ENCODE data around the gene OPALIN.

OPALIN gene

GRCh38 chr10:96374004-96374403 is 15.2 kb upstream of the OPALIN start:
- DNase-seq (ENCODE audit: low read depth), result no peak

GRCh38 chr10:96371356-96371755 is 12.6 kb upstream of the OPALIN start:
- DNase-seq (ENCODE audit: low read depth), result no peak

GRCh38 chr10:96370584-96371157 is 11.9 kb upstream of the OPALIN start:
- peak; percentile 13 for DNase-seq (ENCODE audit: low read depth)

GRCh38 chr10:96369890-96370583 is 11.2 kb upstream of the OPALIN start:
- no peak for DNase-seq (ENCODE audit: low read depth)

GRCh38 chr10:96368971-96369370 is 10.2 kb upstream of the OPALIN start:
- DNase-seq (ENCODE audit: low read depth), result no peak

GRCh38 chr10:96367470-96367869 is 8.7 kb upstream of the OPALIN start:
- no peak for DNase-seq (ENCODE audit: low read depth)

GRCh38 chr10:96366508-96366907 is 7.7 kb upstream of the OPALIN start:
- no peak for DNase-seq (ENCODE audit: low read depth)

- no peak for DNase-seq (ENCODE audit: low read depth)
Observed at GRCh38 chr10:96365571-96365970, 6.8 kb upstream of the OPALIN start.

- DNase-seq (ENCODE audit: low read depth), result no peak
Observed at GRCh38 chr10:96360766-96361165, 2.0 kb upstream of the OPALIN start.

GRCh38 chr10:96360331-96360730 is 1.5 kb upstream of the OPALIN start:
- DNase-seq (ENCODE audit: low read depth), result no peak

- no peak for DNase-seq (ENCODE audit: low read depth)
Observed at GRCh38 chr10:96359616-96360015, 814 bp upstream of the OPALIN start.

GRCh38 chr10:96357038-96357620 is 1.7 kb downstream of the OPALIN start:
- DNase-seq (ENCODE audit: low read depth), result no peak

GRCh38 chr10:96352582-96352981 is 6.2 kb downstream of the OPALIN start:
- no peak for DNase-seq (ENCODE audit: low read depth)

- DNase-seq (ENCODE audit: low read depth), result no peak
Observed at GRCh38 chr10:96352027-96352426, 6.8 kb downstream of the OPALIN start.

- DNase-seq (ENCODE audit: low read depth), result no peak
Observed at GRCh38 chr10:96346295-96346694, 12.5 kb downstream of the OPALIN start.

- DNase-seq (ENCODE audit: low read depth), result no peak
Observed at GRCh38 chr10:96345222-96345621, 13.6 kb downstream of the OPALIN start.

GRCh38 chr10:96344178-96344577 is 14.6 kb downstream of the OPALIN start:
- no peak for DNase-seq (ENCODE audit: low read depth)

GRCh38 chr10:96342402-96342801 is 16.4 kb downstream of the OPALIN start:
- DNase-seq (ENCODE audit: low read depth), result no peak

GRCh38 chr10:96341219-96342182 is 17.3 kb downstream of the OPALIN start:
- no peak for DNase-seq (ENCODE audit: low read depth)

GRCh38 chr10:96339956-96340904 is 18.6 kb downstream of the OPALIN start:
- DNase-seq (ENCODE audit: low read depth), result no peak

GRCh38 chr10:96339383-96339782 is 19.4 kb downstream of the OPALIN start:
- DNase-seq (ENCODE audit: low read depth), result no peak
